ENCODE results near the gene TNFAIP8. TPM values are rescaled to one million over a fixed set of nuclear protein-coding genes. Genes with fewer than 3 reads are reported as not detected.

TNFAIP8 gene
- total RNA-seq, 1 donor from 2014 or later, result 15.3 TPM

DNA sequence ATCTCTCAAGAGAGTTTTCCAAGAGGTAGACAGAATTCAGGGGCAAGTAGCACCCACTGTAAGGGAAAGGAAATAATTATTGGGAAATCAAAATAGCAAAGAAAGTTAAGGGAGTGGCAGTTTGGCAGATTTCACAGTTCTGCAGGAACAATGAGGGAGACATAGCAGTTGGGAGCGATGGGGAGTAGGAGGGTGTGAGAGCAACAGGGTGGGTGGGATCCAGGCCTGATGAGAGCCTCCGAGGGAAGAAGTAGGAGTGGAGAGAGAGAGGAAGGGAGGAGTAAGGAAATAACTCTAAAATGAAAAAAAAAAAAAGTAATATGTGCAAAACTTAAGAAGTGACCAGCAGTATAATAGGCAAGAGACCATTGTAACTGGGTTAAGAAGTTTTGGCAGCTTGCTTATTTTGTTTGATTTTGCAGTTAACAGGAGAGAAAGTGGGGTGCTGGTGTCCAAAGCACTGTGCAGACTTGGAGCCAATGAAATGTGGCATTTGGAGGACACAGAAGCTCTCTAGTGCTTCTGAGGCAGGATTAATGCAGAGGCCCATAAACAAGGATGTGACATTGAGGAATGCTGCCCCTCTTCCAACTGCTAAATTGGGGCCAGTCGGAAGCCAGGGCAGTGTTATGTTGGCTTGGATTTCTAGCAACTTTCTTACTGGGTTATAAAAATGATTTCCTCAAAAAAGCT is 10.2 kb downstream of the TNFAIP8 start:
- DNase-seq (ENCODE audit: extremely low read depth, low read depth, low spot score), result no peak

GRCh38 chr5:119366540-119366881 is 10.7 kb downstream of the TNFAIP8 start:
- DNase-seq (ENCODE audit: extremely low read depth, low read depth, low spot score), result no peak

DNA sequence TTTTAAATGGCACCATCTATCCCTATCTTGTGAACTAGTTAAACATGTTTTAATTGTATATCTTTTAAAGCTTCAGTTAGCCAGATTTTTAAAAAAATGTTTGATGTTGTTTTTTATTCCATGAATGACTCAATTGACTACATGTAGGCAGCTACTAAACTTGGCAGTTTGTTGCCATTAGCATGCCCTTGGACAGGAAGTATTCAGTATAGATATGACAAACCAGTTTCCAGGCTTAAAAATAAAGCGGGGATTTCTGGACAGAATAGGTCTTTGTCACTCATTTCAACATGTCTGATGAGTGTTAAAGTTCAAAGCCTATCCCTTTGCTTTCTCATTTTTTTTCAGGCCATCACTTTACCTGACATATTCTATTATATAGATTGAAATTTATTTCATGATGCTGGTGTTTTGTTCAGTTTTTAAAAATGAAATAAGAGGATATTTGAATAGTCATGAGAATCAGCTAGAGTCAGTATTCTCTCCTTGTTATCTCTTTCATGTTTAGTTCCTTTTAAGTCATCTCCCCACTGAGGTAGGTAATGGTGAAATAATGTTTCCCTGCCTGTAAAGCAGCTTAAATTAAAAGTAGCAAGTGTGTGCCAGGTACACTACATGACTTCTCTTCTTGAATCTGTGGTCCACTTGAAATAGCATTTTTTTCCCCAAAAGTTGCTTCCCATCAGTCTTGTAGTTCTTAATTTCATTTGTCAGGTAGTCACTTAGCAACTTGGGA is 11.9 kb downstream of the TNFAIP8 start:
- DNase-seq (ENCODE audit: extremely low read depth, low read depth, low spot score), result no peak

GRCh38 chr5:119368238-119368630 is 12.4 kb downstream of the TNFAIP8 start:
- no peak for DNase-seq (ENCODE audit: extremely low read depth, low read depth, low spot score)

GRCh38 chr5:119370486-119370885 is 14.7 kb downstream of the TNFAIP8 start:
- no peak for DNase-seq (ENCODE audit: extremely low read depth, low read depth, low spot score)

DNA sequence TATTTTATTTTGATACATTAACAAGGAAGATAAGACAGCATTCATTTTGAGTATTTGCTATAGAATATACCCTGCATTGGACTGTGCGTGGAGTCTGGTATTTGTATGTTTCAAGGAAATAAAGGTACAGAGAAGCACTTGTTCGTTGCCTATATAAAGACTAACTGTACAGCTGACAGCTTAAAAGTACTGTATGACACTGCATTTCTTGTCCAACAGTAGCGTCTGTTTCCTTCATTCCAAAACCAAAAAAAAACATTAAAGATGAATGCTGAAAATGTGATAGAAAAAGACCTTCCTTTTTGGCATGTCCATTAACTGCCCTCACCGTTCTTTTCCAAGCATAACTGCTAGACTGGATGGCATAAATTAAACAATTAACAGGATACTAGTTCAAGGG is 15.3 kb downstream of the TNFAIP8 start:
- DNase-seq (ENCODE audit: extremely low read depth, low read depth, low spot score), result no peak

GRCh38 chr5:119373449-119373858 is 17.6 kb downstream of the TNFAIP8 start:
- no peak for DNase-seq (ENCODE audit: extremely low read depth, low read depth, low spot score)

DNA sequence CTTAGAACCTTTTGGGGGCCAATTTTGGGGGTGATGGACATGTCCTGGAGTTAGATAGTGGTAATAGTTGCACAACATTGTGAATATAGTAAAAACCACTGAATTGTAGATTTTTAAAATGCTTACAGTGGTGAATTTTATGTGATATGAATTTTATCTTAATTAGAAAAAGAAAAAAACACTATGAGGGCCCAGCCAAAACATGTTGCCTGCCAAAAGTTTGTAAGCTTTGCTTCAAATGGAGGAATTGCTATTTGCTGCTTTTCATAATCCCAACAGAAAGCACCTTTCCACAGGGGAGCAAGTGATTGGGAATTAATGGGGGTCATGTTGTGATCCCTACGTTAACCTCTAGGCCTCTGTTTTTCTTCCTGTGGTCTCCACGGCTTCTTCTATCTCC is 19.1 kb downstream of the TNFAIP8 start:
- no peak for DNase-seq (ENCODE audit: extremely low read depth, low read depth, low spot score)

DNA sequence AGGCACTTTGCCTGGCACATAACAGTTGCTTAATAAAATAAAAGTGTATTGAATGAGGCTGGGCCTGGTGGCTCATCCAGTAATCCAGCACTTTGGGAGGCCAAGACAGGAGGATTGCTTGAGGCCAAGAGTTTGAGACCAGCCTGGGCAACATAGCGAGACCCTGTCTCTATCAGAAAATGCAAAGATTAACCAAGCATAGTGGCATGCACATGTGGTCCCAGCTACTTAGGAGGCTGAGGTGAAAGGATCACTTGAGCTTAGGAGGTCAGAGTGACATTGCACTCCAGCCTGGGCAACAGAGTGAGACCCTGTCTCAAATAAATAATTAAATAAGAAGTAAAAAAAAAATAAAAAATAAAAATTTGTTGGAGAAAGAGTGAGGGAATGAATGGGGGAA is 21.2 kb downstream of the TNFAIP8 start:
- no peak for DNase-seq (ENCODE audit: extremely low read depth, low read depth, low spot score)

- no peak for DNase-seq (ENCODE audit: extremely low read depth, low read depth, low spot score)
Measured at GRCh38 chr5:119378075-119378700, 22.4 kb downstream of the TNFAIP8 start.

DNA sequence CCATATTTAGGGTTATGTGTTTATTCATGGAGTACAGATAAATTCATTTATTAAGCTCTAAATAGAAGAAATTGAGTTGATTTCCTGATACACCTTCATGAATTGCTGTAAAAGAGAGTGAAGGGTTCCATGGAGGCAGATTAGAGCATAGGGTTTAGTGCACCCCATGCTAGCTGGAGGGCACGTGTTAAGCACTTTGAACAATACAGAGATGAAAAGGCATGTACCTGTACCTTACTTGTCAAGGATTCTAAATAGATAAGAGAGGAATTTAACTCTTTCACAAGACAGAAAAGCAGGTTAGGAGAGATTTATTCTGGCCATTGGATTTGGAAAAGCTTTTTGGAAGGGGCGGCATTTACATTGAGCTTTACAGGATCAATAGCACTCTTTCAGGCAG is 23.3 kb downstream of the TNFAIP8 start:
- DNase-seq (ENCODE audit: extremely low read depth, low read depth, low spot score), result no peak

DNA sequence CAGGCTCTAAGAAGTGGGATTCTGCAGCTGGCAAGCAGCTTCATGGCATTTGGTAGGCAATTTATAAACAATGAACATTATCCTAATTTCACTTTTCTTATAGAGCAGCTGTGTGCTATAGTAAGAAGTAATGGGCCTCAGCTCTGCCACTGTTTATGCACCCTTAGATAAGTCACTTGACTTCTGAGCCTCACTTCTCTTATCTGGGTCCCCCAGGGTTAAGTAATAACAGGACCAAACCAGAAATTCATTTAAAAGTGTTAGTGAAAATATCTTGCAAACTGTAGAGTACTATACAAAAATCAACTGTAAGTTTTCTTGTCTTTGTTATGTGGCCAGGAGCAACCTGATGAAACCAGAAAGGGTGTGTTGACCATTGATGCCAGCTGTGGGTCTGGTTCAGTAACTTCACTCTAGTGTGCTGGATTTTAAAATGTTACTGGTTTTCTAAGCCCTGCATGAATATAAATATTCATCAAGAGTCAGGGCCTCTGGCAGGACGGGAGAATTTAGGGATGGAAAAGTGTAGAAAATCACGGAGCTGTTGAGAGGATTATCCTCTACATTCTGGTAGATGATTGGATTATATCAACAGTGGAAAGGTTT is 24.2 kb downstream of the TNFAIP8 start:
- no peak for DNase-seq (ENCODE audit: extremely low read depth, low read depth, low spot score)

DNA sequence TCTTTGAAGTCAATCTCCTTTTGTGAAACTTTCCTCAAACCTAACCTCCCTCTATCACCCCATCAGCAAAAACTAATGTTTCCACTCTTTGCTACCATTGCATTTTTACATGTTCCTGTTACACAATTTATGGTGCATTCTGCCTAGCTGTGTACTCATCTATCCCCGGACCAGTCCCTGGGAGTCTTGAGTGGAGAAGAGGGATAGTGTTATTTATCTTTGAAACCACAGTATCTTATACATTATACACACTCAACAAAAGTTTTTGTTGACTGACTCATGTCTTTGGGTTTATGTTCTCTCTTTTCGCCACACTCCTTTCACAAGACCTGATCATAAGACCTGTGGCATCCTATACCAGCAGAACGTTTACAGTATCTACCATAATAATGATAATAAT is 26.4 kb downstream of the TNFAIP8 start:
- DNase-seq (ENCODE audit: extremely low read depth, low read depth, low spot score), result no peak

DNA sequence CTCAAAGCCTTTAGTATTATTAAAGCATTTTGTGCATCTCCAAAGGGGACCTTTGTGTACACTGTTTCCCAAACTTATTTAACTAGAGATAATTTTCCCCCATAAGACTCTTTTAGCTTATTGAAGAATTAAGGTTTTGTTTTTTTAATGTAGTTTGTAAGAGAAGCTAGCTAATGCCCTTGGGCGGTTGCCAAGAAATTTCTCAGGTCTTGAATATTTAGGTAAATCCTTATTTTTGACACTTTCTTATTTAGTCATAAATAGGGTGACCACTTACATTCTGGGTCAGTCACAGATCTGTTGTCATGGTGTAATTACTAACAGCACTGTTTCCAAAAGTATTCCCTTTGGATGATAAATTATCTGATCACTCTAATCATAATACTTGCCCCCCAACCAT is 27.2 kb downstream of the TNFAIP8 start:
- no peak for DNase-seq (ENCODE audit: extremely low read depth, low read depth, low spot score)

- no peak for DNase-seq (ENCODE audit: extremely low read depth, low read depth, low spot score)
Measured at GRCh38 chr5:119385136-119385535, 29.3 kb downstream of the TNFAIP8 start.

DNA sequence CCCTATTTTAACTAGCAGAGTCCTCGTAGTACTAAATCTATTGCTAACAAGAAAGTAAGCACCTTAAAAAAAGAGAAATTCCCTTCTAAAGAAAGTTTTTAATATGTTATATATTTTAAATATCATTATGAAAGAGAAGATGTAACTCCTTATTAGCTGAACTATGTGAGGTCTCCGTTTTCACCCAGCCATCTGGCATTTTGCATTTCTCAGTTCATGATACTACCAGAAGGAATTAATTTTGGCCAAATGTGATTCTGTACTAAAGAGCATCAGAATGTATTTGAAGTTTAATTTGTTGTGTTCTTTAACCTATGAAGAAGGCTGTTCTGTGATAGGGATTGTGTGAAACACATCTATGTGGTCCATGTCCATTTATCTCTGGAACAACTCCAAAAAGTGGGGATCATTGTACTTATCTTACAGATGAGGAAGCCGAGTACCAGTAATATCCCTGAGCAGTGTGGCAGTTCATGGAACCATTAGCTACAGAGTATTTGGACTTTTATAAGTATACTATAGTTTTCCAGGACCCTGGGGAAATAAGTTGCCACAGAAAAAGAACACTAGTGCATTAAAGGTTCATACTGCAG is 29.8 kb downstream of the TNFAIP8 start:
- DNase-seq (ENCODE audit: extremely low read depth, low read depth, low spot score), result no peak

GRCh38 chr5:119386596-119387344 is 31.0 kb downstream of the TNFAIP8 start:
- no peak for DNase-seq (ENCODE audit: extremely low read depth, low read depth, low spot score)

DNA sequence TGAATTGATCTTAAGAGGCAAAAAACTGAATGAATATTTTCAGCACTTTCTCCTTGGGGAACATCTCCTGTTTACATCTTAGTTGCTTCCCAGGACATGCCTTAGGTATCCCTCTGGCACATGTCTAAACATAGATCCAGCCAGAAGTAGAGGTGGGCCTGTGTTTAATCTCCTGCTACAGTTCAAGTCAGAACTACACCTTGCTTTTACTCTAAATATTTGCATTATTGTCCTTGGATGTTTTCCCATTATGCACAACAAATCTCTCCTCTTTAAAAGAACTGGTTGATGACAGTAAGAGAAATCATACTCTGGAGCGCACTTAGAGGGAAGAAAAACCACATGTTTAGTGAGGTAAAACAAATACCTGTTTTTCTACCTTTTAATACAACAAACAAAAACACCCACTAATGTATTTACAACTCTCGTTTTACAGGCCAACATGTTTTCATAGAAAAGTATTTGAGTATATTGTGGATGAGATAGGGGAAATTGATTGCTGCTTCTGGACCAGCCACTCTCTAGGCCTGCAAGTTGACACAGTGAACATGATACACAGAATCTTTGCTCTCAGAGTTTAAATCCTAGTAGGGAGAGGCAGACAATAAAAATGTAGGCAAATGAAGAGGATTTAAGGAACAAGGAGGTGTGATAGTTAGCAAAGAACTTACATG is 32.3 kb downstream of the TNFAIP8 start:
- no peak for DNase-seq (ENCODE audit: extremely low read depth, low read depth, low spot score)

DNA sequence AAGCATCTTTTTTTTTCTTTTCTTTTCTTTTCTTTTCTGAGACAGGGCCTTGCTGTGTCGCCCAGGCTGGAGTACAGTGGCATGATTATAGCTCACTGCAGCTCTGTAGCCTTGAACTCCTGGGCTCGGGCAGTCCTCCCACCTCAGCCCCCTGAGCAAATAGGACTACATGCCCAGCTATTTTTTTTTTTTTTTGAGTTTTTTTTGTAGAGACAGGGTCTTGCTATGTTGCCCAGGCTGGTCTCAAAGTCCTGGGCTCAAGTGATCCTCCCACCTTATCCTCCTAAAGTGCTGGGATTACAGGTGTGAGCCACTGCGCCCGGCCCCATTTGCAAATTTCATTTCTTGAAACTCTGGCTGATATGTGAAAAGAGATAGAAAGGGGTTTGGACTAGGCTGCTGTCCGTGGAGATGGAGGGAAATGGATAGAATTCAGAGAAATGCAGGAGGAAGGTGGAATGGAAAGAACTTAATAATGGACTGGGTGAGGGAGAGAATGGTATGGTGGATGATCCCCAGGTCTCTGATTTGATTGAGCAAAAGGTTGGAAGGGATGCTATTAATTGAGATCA is 32.9 kb downstream of the TNFAIP8 start:
- no peak for DNase-seq (ENCODE audit: extremely low read depth, low read depth, low spot score)
